HEK293 (cell line): ENCODE results near the gene TPGS1.
A peak's percentile ranks its signal among the peaks of the same experiment; 100 is the strongest.

ENCODE experiments used
- CTCF ChIA-PET: fragments of 350-600 bp; formaldehyde crosslinking; extraction: SDS; loops from one replicate; lab custom pipeline; 2021; ENCODE audit warnings: antibody characterized with exemption; lab: Yijun Ruan, JAX
- POLR2A ChIA-PET: fragments of 300-600 bp; formaldehyde crosslinking; extraction: SDS; loops from one replicate; lab custom pipeline; 2020; ENCODE audit warnings: antibody characterized with exemption, inconsistent platforms; lab: Yijun Ruan, JAX
- H3K27ac ChIP-seq: fragments of 200-500 bp; sonication (Bioruptor generic); 2 replicates; pipeline ENCODE4 v1.5.1; 2014; ENCODE audit warnings: low read depth, low read length, control low read depth, inconsistent platforms; ENCODE audit errors: extremely low read depth
- H3K36me3 ChIP-seq, 2 experiments: fragments of 200-500 bp in 1 of 2; sonication (Bioruptor generic) in 1 of 2; 1 replicate in 1 of 2; 2 replicates in 1 of 2; pipeline ENCODE4 v1.5.1; 2014 to 2017; ENCODE audit warnings: inconsistent platforms in 2 of 2, low read length in 2 of 2; ENCODE audit not compliant: control insufficient read depth in 2 of 2, insufficient read depth in 1 of 2
- H3K4me1 ChIP-seq: fragments of 200-500 bp; sonication (Bioruptor generic); 2 replicates; pipeline ENCODE4 v1.5.1; 2014; ENCODE audit warnings: mild to moderate bottlenecking, low read length, inconsistent platforms; ENCODE audit not compliant: control insufficient read depth, insufficient read depth
- H3K4me3 ChIP-seq: 2 replicates; pipeline ENCODE4 v1.5.1; 2011; ENCODE audit warnings: low read depth, mild to moderate bottlenecking, control low read depth, low read length, moderate library complexity
- H3K9me3 ChIP-seq: fragments of 200-500 bp; sonication (Bioruptor generic); 2 replicates; pipeline ENCODE4 v1.5.1; 2014; ENCODE audit warnings: low read depth, low read length, inconsistent platforms; ENCODE audit not compliant: control insufficient read depth, insufficient read depth
- GLIS1 ChIP-seq: fragments of 450-650 bp; formaldehyde crosslinking; IDR thresholded peaks from 2 replicates; pipeline ENCODE4 v1.5.1; 2016; ENCODE audit warnings: missing biosample characterization, missing genetic modification characterization
- IKZF3 ChIP-seq: fragments of 450-650 bp; IDR thresholded peaks from 2 replicates; pipeline ENCODE4 v1.5.0; 2018; ENCODE audit warnings: missing biosample characterization, mild to moderate bottlenecking, missing genetic modification characterization, moderate library complexity
- INSM2 ChIP-seq: fragments of 450-650 bp; formaldehyde crosslinking; IDR thresholded peaks from 2 replicates; pipeline ENCODE4 v1.5.1; 2016; ENCODE audit warnings: missing biosample characterization, missing genetic modification characterization
- KLF10 ChIP-seq: fragments of 450-650 bp; IDR thresholded peaks from 2 replicates; pipeline ENCODE4 v1.5.1; 2018; ENCODE audit warnings: missing biosample characterization, mild to moderate bottlenecking, missing genetic modification characterization
- MYNN ChIP-seq: fragments of 450-650 bp; formaldehyde crosslinking; IDR thresholded peaks from 2 replicates; pipeline ENCODE4 v1.5.1; 2016; ENCODE audit warnings: missing biosample characterization, missing genetic modification characterization, borderline replicate concordance
- PRDM10 ChIP-seq: fragments of 450-650 bp; formaldehyde crosslinking; IDR thresholded peaks from 2 replicates; pipeline ENCODE4 v1.5.1; 2016; ENCODE audit warnings: missing biosample characterization, missing genetic modification characterization
- SP7 ChIP-seq: fragments of 450-650 bp; formaldehyde crosslinking; IDR thresholded peaks from 2 replicates; pipeline ENCODE4 v1.5.1; 2016; ENCODE audit warnings: missing biosample characterization, missing genetic modification characterization
- ZBTB44 ChIP-seq: fragments of 450-650 bp; IDR thresholded peaks from 2 replicates; pipeline ENCODE4 v1.5.1; 2018; ENCODE audit warnings: missing biosample characterization, mild to moderate bottlenecking, missing genetic modification characterization
- ZBTB8A ChIP-seq: fragments of 450-650 bp; formaldehyde crosslinking; IDR thresholded peaks from 2 replicates; pipeline ENCODE4 v1.5.1; 2016; ENCODE audit warnings: missing biosample characterization, missing genetic modification characterization
- ZEB2 ChIP-seq: fragments of 450-650 bp; formaldehyde crosslinking; IDR thresholded peaks from 2 replicates; pipeline ENCODE4 v1.5.1; 2016; ENCODE audit warnings: missing biosample characterization, missing genetic modification characterization
- ZFHX2 ChIP-seq: fragments of 450-650 bp; formaldehyde crosslinking; conservative IDR thresholded peaks from 2 replicates; pipeline ENCODE4 v1.5.1; 2016; ENCODE audit warnings: missing biosample characterization, missing genetic modification characterization
- ZIC2 ChIP-seq: fragments of 450-650 bp; formaldehyde crosslinking; IDR thresholded peaks from 2 replicates; pipeline ENCODE4 v1.5.1; 2016; ENCODE audit warnings: missing biosample characterization, missing genetic modification characterization
- ZNF223 ChIP-seq: fragments of 450-650 bp; formaldehyde crosslinking; IDR thresholded peaks from 2 replicates; pipeline ENCODE4 v1.5.1; 2016; ENCODE audit warnings: missing biosample characterization, missing genetic modification characterization
- ZNF266 ChIP-seq: fragments of 450-650 bp; formaldehyde crosslinking; IDR thresholded peaks from 2 replicates; pipeline ENCODE4 v1.5.1; 2016; ENCODE audit warnings: missing biosample characterization, missing genetic modification characterization, low read depth
- ZNF274 ChIP-seq, 2 experiments: fragments of 200-500 bp in 1 of 2; fragments of 450-650 bp in 1 of 2; sonication (Bioruptor generic) in 1 of 2; formaldehyde crosslinking in 1 of 2; IDR thresholded peaks; 2 replicates each; pipeline versions ENCODE4 v1.5.1 to v1.6.1; 2014 to 2016; ENCODE audit warnings: borderline replicate concordance in 1 of 2, inconsistent platforms in 1 of 2, low read length in 1 of 2, missing biosample characterization in 1 of 2, missing genetic modification characterization in 1 of 2
- ZNF280C ChIP-seq: fragments of 450-650 bp; formaldehyde crosslinking; IDR thresholded peaks from 2 replicates; pipeline ENCODE4 v1.5.1; 2016; ENCODE audit warnings: missing biosample characterization, missing genetic modification characterization
- ZNF548 ChIP-seq: fragments of 450-650 bp; formaldehyde crosslinking; IDR thresholded peaks from 2 replicates; pipeline ENCODE4 v1.5.1; 2016; ENCODE audit warnings: missing biosample characterization, missing genetic modification characterization
- ZNF555 ChIP-seq: fragments of 450-650 bp; formaldehyde crosslinking; conservative IDR thresholded peaks from 2 replicates; pipeline ENCODE4 v1.5.1; 2017; ENCODE audit warnings: missing biosample characterization, mild to moderate bottlenecking, missing genetic modification characterization, inconsistent platforms
- ZNF580 ChIP-seq: fragments of 450-650 bp; formaldehyde crosslinking; IDR thresholded peaks from 2 replicates; pipeline ENCODE4 v1.5.1; 2016; ENCODE audit warnings: missing biosample characterization, missing genetic modification characterization
- ZNF660 ChIP-seq: fragments of 450-650 bp; IDR thresholded peaks from 2 replicates; pipeline ENCODE4 v1.5.1; 2018; ENCODE audit warnings: missing biosample characterization, mild to moderate bottlenecking, missing genetic modification characterization
- ZSCAN16 ChIP-seq: fragments of 450-650 bp; formaldehyde crosslinking; IDR thresholded peaks from 2 replicates; pipeline ENCODE4 v1.5.1; 2016; ENCODE audit warnings: missing biosample characterization, missing genetic modification characterization

TPGS1 gene

GRCh38 chr19:485583-486236 is 21.6 kb upstream of the TPGS1 start:
- CTCF ChIA-PET: interaction anchor here (0.6 to 1.2 kb wide), 3 partner anchors 10 to 437 kb away, joined by 3 to 10 read pairs (median 4); no protein-coding TSS in a partner anchor
- H3K4me3 ChIP-seq: no peak overlapping the region
- no peak overlapping the region for H3K27ac ChIP-seq
- TF ChIP-seq ZIC2 (tag by site-specific recombination): peak; percentile 47
- TF ChIP-seq ZEB2 (tag by site-specific recombination): no peak
- no peak for TF ChIP-seq ZNF266 (tag by site-specific recombination)
- TF ChIP-seq ZNF280C (tag by site-specific recombination): no peak
- no peak for TF ChIP-seq ZNF274 (IDR thresholded peaks at IDR 0.05; ENCODE audit: low read length)
- no peak for TF ChIP-seq ZNF274 (tag by site-specific recombination; IDR thresholded peaks at IDR 0.05; ENCODE audit: borderline replicate concordance)
- peak; percentile 54 for TF ChIP-seq PRDM10 (tag by site-specific recombination)
- no peak for TF ChIP-seq MYNN (tag by site-specific recombination)
- no peak for TF ChIP-seq ZFHX2 (tag by site-specific recombination)
- TF ChIP-seq SP7: 0 out of 2 replicates have a peak, but pooled peaks have one; percentile 12
- TF ChIP-seq IKZF3 (tag by site-specific recombination): no peak
- TF ChIP-seq GLIS1 (tag by site-specific recombination): peak; percentile 17; the same call in 1 of the 2 replicates
- no peak for TF ChIP-seq ZBTB8A (tag by site-specific recombination)
- TF ChIP-seq, all 188 proteins: peak for 4
- Histone ChIP-seq H3K9me3 (no peaks in the 10 kb centered on the region), H3K36me3 (no peaks in the 10 kb centered on the region), H3K4me1 (no peaks in the 10 kb centered on the region)
- POLR2A ChIA-PET: interaction anchor here (0.6 to 4.3 kb wide), 3 partner anchors 21 to 201 kb away, joined by 4 to 33 read pairs (median 5); partner anchors contain the start of genes SHC2 and TPGS1

- peak overlapping the region; percentile 92 for H3K27ac ChIP-seq
- H3K4me1 ChIP-seq: no peaks in the 10 kb centered on the region
- CTCF ChIA-PET: interaction anchor here (0.7 to 2.7 kb wide), 5 partner anchors 9 to 109 kb away, joined by 3 to 16 read pairs (median 4); partner anchors contain the start of gene TPGS1
- TF ChIP-seq KLF10 (tag by site-specific recombination) (peak; percentile 36; the same call in 1 of the 2 replicates), ZNF555 (tag by site-specific recombination) (no peak), ZBTB44 (tag by site-specific recombination) (no peak), INSM2 (tag by site-specific recombination) (no peak), ZNF660 (peak; percentile 71; the same call in 1 of the 2 replicates), ZNF580 (no peak), ZSCAN16 (tag by site-specific recombination) (no peak), ZIC2 (tag by site-specific recombination) (peak; percentile 29; the same call in 1 of the 2 replicates), ZNF223 (no peak), ZNF548 (no peak), ZFHX2 (tag by site-specific recombination) (peak; percentile 87)
Observed at GRCh38 chr19:488505-489417, 18.5 kb upstream of the TPGS1 start.

More at GRCh38 chr19:488505-489417, 18.5 kb upstream of the TPGS1 start:
- POLR2A ChIA-PET: interaction anchor here (0.6 to 4.3 kb wide), 9 partner anchors 9 to 500 kb away, joined by 3 to 33 read pairs (median 4); partner anchors contain the start of genes SHC2 and TPGS1
- no peaks in the 10 kb centered on the region for H3K9me3 ChIP-seq
- no peaks in the 10 kb centered on the region for H3K36me3 ChIP-seq
- peak overlapping the region; percentile 73 for H3K4me3 ChIP-seq
